CD4-positive, alpha-beta T cell (primary cell): ENCODE results near the gene EXOC1. TPM values are rescaled to one million over a fixed set of nuclear protein-coding genes. Genes with fewer than 3 reads are reported as not detected.

Source experiments
- ATAC-seq: fragments of 200-7000 bp; cut with Tn5 transposase; one replicate; pipeline ENCODE4 v1.10.0; 2022; ENCODE audit warnings: mild to moderate bottlenecking; ENCODE audit not compliant: poor library complexity
- CTCF ChIA-PET: fragments of 350-600 bp; sonication (Branson Sonifier 250); formaldehyde crosslinking; loops from one replicate; lab custom pipeline; 2021; ENCODE audit warnings: antibody characterized with exemption, inconsistent platforms; lab: Charles Lee
- POLR2A ChIA-PET: fragments of 350-600 bp; sonication (Branson Sonifier 250); formaldehyde crosslinking; loops from one replicate; lab custom pipeline; 2021; ENCODE audit warnings: antibody characterized with exemption, inconsistent platforms; lab: Charles Lee
- DNase-seq, 14 experiments: peaks; one replicate each; pipeline ENCODE4 v3.0.0-alpha.2; 2013 to 2020; ENCODE audit warnings: mixed read lengths in 2 of 14
- H3K27ac ChIP-seq, 2 donors: one replicate each; pipeline versions ENCODE4 v1.5.1 to v1.7.0; 2013; ENCODE audit warnings: low read length in 2 of 2, low read depth in 1 of 2, mild to moderate bottlenecking in 1 of 2
- H3K27me3 ChIP-seq, 2 experiments: 1 replicate in 1 of 2; 2 replicates in 1 of 2; pipeline versions ENCODE4 v1.6.1 to v1.7.0; 2013; ENCODE audit warnings: low read length in 2 of 2, control low read depth in 1 of 2, mild to moderate bottlenecking in 1 of 2, moderate library complexity in 1 of 2; ENCODE audit not compliant: insufficient read depth in 2 of 2, control insufficient read depth in 1 of 2
- H3K36me3 ChIP-seq: one replicate; pipeline ENCODE4 v1.6.1; 2013; ENCODE audit warnings: low read length, control low read depth; ENCODE audit not compliant: insufficient read depth
- H3K4me1 ChIP-seq: one replicate; pipeline ENCODE4 v1.6.1; 2013; ENCODE audit warnings: low read length, control low read depth; ENCODE audit not compliant: insufficient read depth
- H3K4me3 ChIP-seq: one replicate; pipeline ENCODE4 v1.5.1; 2013; ENCODE audit warnings: mild to moderate bottlenecking, low read length, moderate library complexity
- H3K9me3 ChIP-seq, 2 experiments: 1 replicate in 1 of 2; 2 replicates in 1 of 2; pipeline versions ENCODE4 v1.6.1 to v1.7.0; 2013; ENCODE audit warnings: low read length in 2 of 2, mild to moderate bottlenecking in 2 of 2, control low read depth in 1 of 2, moderate library complexity in 1 of 2; ENCODE audit not compliant: control insufficient read depth in 1 of 2, insufficient read depth in 1 of 2
- H3K27ac Mint-ChIP-seq: one replicate; pipeline ENCODE4 v1.8.0; 2020; ENCODE audit warnings: mixed read lengths
- H3K27me3 Mint-ChIP-seq: one replicate; pipeline ENCODE4 v1.8.0; 2021; ENCODE audit warnings: mixed read lengths
- H3K36me3 Mint-ChIP-seq: one replicate; pipeline ENCODE4 v1.8.0; 2021; ENCODE audit warnings: low read depth, mixed read lengths
- H3K4me1 Mint-ChIP-seq: one replicate; pipeline ENCODE4 v1.8.0; 2021; ENCODE audit warnings: low read depth, mixed read lengths
- H3K4me3 Mint-ChIP-seq: one replicate; pipeline ENCODE4 v1.8.0; 2020; ENCODE audit warnings: mild to moderate bottlenecking, mixed read lengths
- H3K9me3 Mint-ChIP-seq: one replicate; pipeline ENCODE4 v1.8.0; 2020; ENCODE audit warnings: mixed read lengths
- CTCF ChIP-seq: fragments of 200-600 bp; IDR thresholded peaks from one replicate; pipeline ENCODE4 v1.8.0; 2022; ENCODE audit warnings: antibody characterized with exemption, mild to moderate bottlenecking
- intact Hi-C, 2 experiments: fragments of 100-400 bp; cut with DNase I in 1 of 2; cut with micrococcal nuclease in 1 of 2; formaldehyde crosslinking; loops; one replicate each; pipeline versions ENCODE4 v1.15.1 to v1.9.0; 2023 to 2025; cut with DNase I, micrococcal nuclease
- total RNA-seq, 174 experiments: library from RNA in 2 of 174; stranded (reverse) in 2 of 174; gene quantifications; one replicate each; pipeline ENCODE4 v1.2.3 and lab custom pipeline; 2021 to 2026

EXOC1 gene
- total RNA-seq, 2 experiments from 2014 or later = 15.2 to 15.7 TPM

GRCh38 chr4:55912249-55912648 lies 58.8 kb downstream of the EXOC1 start:
- no peaks in the 10 kb centered on the region for H3K4me1 ChIP-seq
- ATAC-seq = no peak
- TF ChIP-seq CTCF = no peak
- DNase-seq = no peak
- H3K9me3 ChIP-seq = no peaks in the 10 kb centered on the region
- H3K4me3 ChIP-seq = no peak overlapping the region
- H3K36me3 ChIP-seq = no peaks in the 10 kb centered on the region
- H3K27ac Mint-ChIP-seq = no peak overlapping the region
- H3K27me3 Mint-ChIP-seq = no peaks in the 10 kb centered on the region
- H3K36me3 Mint-ChIP-seq = peaks cover 4% of the 10 kb centered on the region
- no peaks in the 10 kb centered on the region for H3K9me3 Mint-ChIP-seq
- POLR2A ChIA-PET = no interaction called here
- no peak overlapping the region for H3K27ac ChIP-seq
- intact Hi-C loops = no loop called here
- CTCF ChIA-PET = no interaction called here
- peaks cover 7% of the 10 kb centered on the region for H3K4me1 Mint-ChIP-seq
- no peaks in the 10 kb centered on the region for H3K27me3 ChIP-seq
- H3K4me3 Mint-ChIP-seq = no peak overlapping the region

- Mint-ChIP-seq H3K27me3 (no peaks in the 10 kb centered on the region), H3K9me3 (no peaks in the 10 kb centered on the region), H3K4me1 (no peaks in the 10 kb centered on the region), H3K27ac (no peak overlapping the region), H3K36me3 (no peaks in the 10 kb centered on the region), H3K4me3 (no peak overlapping the region)
- Histone ChIP-seq H3K27ac (no peak overlapping the region), H3K9me3 (no peaks in the 10 kb centered on the region), H3K27me3 (no peaks in the 10 kb centered on the region), H3K36me3 (no peaks in the 10 kb centered on the region), H3K4me1 (no peaks in the 10 kb centered on the region), H3K4me3 (no peak overlapping the region)
- POLR2A ChIA-PET = no interaction called here
- DNase-seq (no peak), ATAC-seq (no peak)
- intact Hi-C loops = no loop called here
- no peak for TF ChIP-seq CTCF
- CTCF ChIA-PET = no interaction called here
Measured at GRCh38 chr4:55920571-55920970, 67.1 kb downstream of the EXOC1 start.

- intact Hi-C loops = no loop called here
- Histone ChIP-seq H3K36me3 (no peaks in the 10 kb centered on the region), H3K27ac (no peak overlapping the region), H3K4me3 (no peak overlapping the region), H3K4me1 (no peaks in the 10 kb centered on the region), H3K9me3 (no peaks in the 10 kb centered on the region), H3K27me3 (no peaks in the 10 kb centered on the region)
- H3K4me1 Mint-ChIP-seq = no peaks in the 10 kb centered on the region
- no peaks in the 10 kb centered on the region for H3K9me3 Mint-ChIP-seq
- no peaks in the 10 kb centered on the region for H3K36me3 Mint-ChIP-seq
- DNase-seq (no peak), ATAC-seq (no peak)
- H3K4me3 Mint-ChIP-seq = no peak overlapping the region
- POLR2A ChIA-PET = no interaction called here
- no peaks in the 10 kb centered on the region for H3K27me3 Mint-ChIP-seq
- CTCF ChIA-PET = no interaction called here
- H3K27ac Mint-ChIP-seq = no peak overlapping the region
- no peak for TF ChIP-seq CTCF
Measured at GRCh38 chr4:55921093-55921492, 67.6 kb downstream of the EXOC1 start.
